Astrocyte of the spinal cord (primary cell): ENCODE measurements around the gene ADAMTSL3.

ENCODE experiments used
- DNase-seq: peaks from one replicate; pipeline ENCODE4 v3.0.0; 2011; ENCODE audit warnings: low read depth, low spot score
- H3K4me3 ChIP-seq: 2 replicates; pipeline ENCODE4 v1.5.1; 2011; ENCODE audit warnings: low read depth, mild to moderate bottlenecking, low read length, moderate library complexity
- CTCF ChIP-seq: IDR thresholded peaks from 2 replicates; pipeline ENCODE4 v1.5.1; 2012; ENCODE audit warnings: low read depth, mild to moderate bottlenecking, low read length, inconsistent platforms
- in situ Hi-C: cut with HindIII; loops from 2 replicates; pipeline ENCODE4 v1.10.0; 2017; ENCODE audit warnings: low sequenced_read_pairs

ADAMTSL3 gene

GRCh38 chr15:83850501-83851245 lies 196.8 kb downstream of the ADAMTSL3 start:
- in situ Hi-C loops: no loop called here
- no peak for TF ChIP-seq CTCF
- H3K4me3 ChIP-seq: no peak overlapping the region
- no peak for DNase-seq

GRCh38 chr15:83853232-83853631 lies 199.3 kb downstream of the ADAMTSL3 start:
- no peak for DNase-seq
- in situ Hi-C loops: no loop called here
- no peak overlapping the region for H3K4me3 ChIP-seq
- TF ChIP-seq CTCF: no peak

- in situ Hi-C loops: no loop called here
- TF ChIP-seq CTCF: no peak
- DNase-seq: no peak
- H3K4me3 ChIP-seq: no peak overlapping the region
Observed at GRCh38 chr15:83854321-83854720, 200.4 kb downstream of the ADAMTSL3 start.

GRCh38 chr15:83854950-83855707 lies 201.2 kb downstream of the ADAMTSL3 start:
- no peak overlapping the region for H3K4me3 ChIP-seq
- no peak for DNase-seq
- no peak for TF ChIP-seq CTCF
- in situ Hi-C loops: no loop called here

- DNase-seq: no peak
- no peak overlapping the region for H3K4me3 ChIP-seq
- in situ Hi-C loops: no loop called here
- no peak for TF ChIP-seq CTCF
Observed at GRCh38 chr15:83855956-83856355, 202.0 kb downstream of the ADAMTSL3 start.

- TF ChIP-seq CTCF: no peak
- in situ Hi-C loops: no loop called here
- no peak for DNase-seq
- no peak overlapping the region for H3K4me3 ChIP-seq
Observed at GRCh38 chr15:83858820-83859505, 205.0 kb downstream of the ADAMTSL3 start.
